Stimulated activated CD8-positive, alpha-beta memory T cell treated with anti-CD3 and anti-CD28 coated beads, Interleukin-4, amount 100 ng/mL, for 1 hour (primary cell): ENCODE measurements around the gene PLEKHG4.
A peak's percentile ranks its signal among the peaks of the same experiment; 100 is the strongest.

Experiments used
- DNase-seq, 2 donors: peaks; one replicate each; pipeline ENCODE4 v3.0.0-alpha.2; 2020; ENCODE audit warnings: low read depth in 2 of 2, low spot score in 1 of 2

The PLEKHG4 gene

GRCh38 chr16:67264277-67264676, 15.1 kb upstream of the PLEKHG4 start:
- DNase-seq, result no peak

GRCh38 chr16:67264866-67265265, 14.5 kb upstream of the PLEKHG4 start:
- no peak for DNase-seq

GRCh38 chr16:67265834-67266233, 13.5 kb upstream of the PLEKHG4 start:
- no peak for DNase-seq

GRCh38 chr16:67268136-67268579, 11.2 kb upstream of the PLEKHG4 start:
- no peak for DNase-seq

- no peak for DNase-seq
Measured at GRCh38 chr16:67269766-67270165, 9.6 kb upstream of the PLEKHG4 start.

- DNase-seq, result no peak
Measured at GRCh38 chr16:67270931-67271338, 8.4 kb upstream of the PLEKHG4 start.

GRCh38 chr16:67271446-67271845, 7.9 kb upstream of the PLEKHG4 start:
- no peak for DNase-seq

GRCh38 chr16:67275321-67275720, 4.0 kb upstream of the PLEKHG4 start:
- no peak for DNase-seq

GRCh38 chr16:67277294-67277998, 1.9 kb upstream of the PLEKHG4 start:
- no peak for DNase-seq

GRCh38 chr16:67277999-67278772, 1.1 kb upstream of the PLEKHG4 start:
- DNase-seq, result no peak

GRCh38 chr16:67278773-67279295, 498 bp upstream of the PLEKHG4 start:
- peak in 1 of 2 donors; percentile 3 for DNase-seq

GRCh38 chr16:67280090-67281015, 1.0 kb downstream of the PLEKHG4 start:
- no peak for DNase-seq

- DNase-seq, result no peak
Measured at GRCh38 chr16:67281536-67282446, 2.5 kb downstream of the PLEKHG4 start.

GRCh38 chr16:67282447-67282805, 3.1 kb downstream of the PLEKHG4 start:
- DNase-seq, result no peak

GRCh38 chr16:67283039-67283825, 3.9 kb downstream of the PLEKHG4 start:
- DNase-seq, result no peak

- DNase-seq, result no peak
Measured at GRCh38 chr16:67283826-67284555, 4.7 kb downstream of the PLEKHG4 start.

GRCh38 chr16:67284699-67285646, 5.6 kb downstream of the PLEKHG4 start:
- DNase-seq, result no peak
